Motor neuron (in vitro differentiated cells): ENCODE data around the gene B3GNT2. TPM values are rescaled to one million over a fixed set of nuclear protein-coding genes. Genes with fewer than 3 reads are reported as not detected.
A peak's percentile ranks its signal among the peaks of the same experiment; 100 is the strongest.
"Not testable (repeated sequence)": the region's sequence is repeated elsewhere in the genome, so short reads cannot be mapped to it uniquely, and the experiment has no call there.

ENCODE experiments used
- ATAC-seq, 8 experiments: fragments of 200-7000 bp; cut with Tn5 transposase; replicated peaks in 6 of 8; 2 replicates each; pipeline ENCODE4 v1.8.0; 2021; ENCODE audit warnings: mild to moderate bottlenecking in 8 of 8, moderate library complexity in 8 of 8
- H3K27ac ChIP-seq, 2 donors: fragments of 250-450 bp; sonication (Bioruptor Pico); 2 replicates each; pipeline ENCODE4 v1.9.0; 2021; ENCODE audit warnings: antibody characterized with exemption in 2 of 2, mild to moderate bottlenecking in 2 of 2, moderate library complexity in 1 of 2
- H3K4me1 ChIP-seq, 2 donors: fragments of 250-450 bp; sonication (Bioruptor Pico); replicated peaks in 1 of 2; 2 replicates each; pipeline ENCODE4 v1.6.1; 2021; ENCODE audit warnings: antibody characterized with exemption in 2 of 2, mild to moderate bottlenecking in 2 of 2, moderate library complexity in 1 of 2
- H3K4me3 ChIP-seq, 5 donors: fragments of 250-450 bp; sonication (Bioruptor Pico); 2 replicates each; pipeline ENCODE4 v1.9.0; 2021; ENCODE audit warnings: antibody characterized with exemption in 5 of 5, mild to moderate bottlenecking in 5 of 5, moderate library complexity in 4 of 5
- WGBS, 10 experiments: fragments of 450-650 bp; shearing (Covaris generic); methylation state at CpG; one replicate each; pipeline ENCODE4 v1.0.0; 2022; 5-methylcytosine and 5-hydroxymethylcytosine counted together
- in situ Hi-C, 9 experiments: fragments of 400-800 bp; cut with MboI; loops; one replicate each; pipeline ENCODE4 v1.15.0; 2021; ENCODE audit warnings: low sequenced_read_pairs in 9 of 9, low pct_unique_long_range_greater_than_20kb in 2 of 9; ENCODE audit not compliant: unreplicated experiment in 9 of 9
- total RNA-seq, 8 experiments: library from RNA; unstranded; fragments of 300-600 nt; gene quantifications; 2 replicates each; pipeline versions ENCODE4 v1.2.3 to v1.2.4, GENCODE V29; 2022

The B3GNT2 gene
- total RNA-seq, 8 experiments from 2014 or later, result 3.0 to 16.6 (median 4.9) TPM

- H3K4me3 ChIP-seq, result no peak overlapping the region
- WGBS, 10 experiments, result 10 to 91% (median 67%) methylated on average over 1 to 5 of the region's 5 CpGs; no CpG with 5 or more reads in 1 of the 10 experiments
- no peak for ATAC-seq
- H3K4me1 ChIP-seq, result no peaks in the 10 kb centered on the region
- in situ Hi-C loops, result no loop called here
- no peak overlapping the region for H3K27ac ChIP-seq
Measured at GRCh38 chr2:62189196-62189595, 6.7 kb upstream of the B3GNT2 start.

- no peak for ATAC-seq
- no peak overlapping the region for H3K4me3 ChIP-seq
- 71 to 100% (median 100%) methylated on average over 1 of the region's 1 CpG; no CpG with 5 or more reads in 7 of the 10 experiments for WGBS, 10 experiments
- no peak overlapping the region for H3K27ac ChIP-seq
- H3K4me1 ChIP-seq, result peaks cover 0 to 4% of the 10 kb centered on the region in 2 donors
- in situ Hi-C loops, result no loop called here
Measured at GRCh38 chr2:62192811-62193210, 3.1 kb upstream of the B3GNT2 start.

GRCh38 chr2:62194558-62195420 is 1.1 kb upstream of the B3GNT2 start:
- no peak for ATAC-seq
- in situ Hi-C loops, result no loop called here
- Histone ChIP-seq H3K27ac (no peak overlapping the region), H3K4me3 (no peak overlapping the region), H3K4me1 (peaks cover 4 to 7% of the 10 kb centered on the region in 2 donors)
- 53 to 100% (median 83%) methylated on average over 5 to 18 of the region's 51 CpGs; no CpG with 5 or more reads in 2 of the 10 experiments for WGBS, 10 experiments

GRCh38 chr2:62196278-62196901 is 475 bp downstream of the B3GNT2 start:
- peak overlapping the region; percentile 63 to 90 (median 64) for H3K4me3 ChIP-seq
- peaks cover 4 to 7% of the 10 kb centered on the region in 2 donors for H3K4me1 ChIP-seq
- no CpG with 5 or more reads among the region's 63 CpGs for WGBS, 10 experiments
- no peak overlapping the region for H3K27ac ChIP-seq
- in situ Hi-C loops, result no loop called here
- peak in 6 of 8 experiments; percentile 71 to 81 (median 78) for ATAC-seq

- Histone ChIP-seq H3K27ac (no peak overlapping the region), H3K4me3 (peak overlapping the region; percentile 63 to 90 (median 64)), H3K4me1 (peaks cover 4 to 7% of the 10 kb centered on the region in 2 donors)
- peak; percentile 7 to 41 (median 14) for ATAC-seq
- in situ Hi-C loops, result no loop called here
- 0 to 17% (median 0%) methylated on average over 1 to 17 of the region's 48 CpGs; no CpG with 5 or more reads in 2 of the 10 experiments for WGBS, 10 experiments
Measured at GRCh38 chr2:62197011-62197924, 1.4 kb downstream of the B3GNT2 start.

GRCh38 chr2:62197925-62198633 is 2.2 kb downstream of the B3GNT2 start:
- Histone ChIP-seq H3K4me3 (peak overlapping the region; percentile 63 to 90 (median 64)), H3K4me1 (peaks cover 4 to 7% of the 10 kb centered on the region in 2 donors), H3K27ac (no peak overlapping the region)
- no peak for ATAC-seq
- in situ Hi-C loops, result no loop called here
- 20 to 50% (median 25%) methylated on average over 1 to 5 of the region's 5 CpGs; no CpG with 5 or more reads in 2 of the 10 experiments for WGBS, 10 experiments

- 86 to 100% (median 100%) methylated on average over 1 to 8 of the region's 8 CpGs; no CpG with 5 or more reads in 3 of the 10 experiments for WGBS, 10 experiments
- H3K4me1 ChIP-seq, in situ Hi-C loops, ATAC-seq, H3K27ac ChIP-seq, H3K4me3 ChIP-seq: not testable (repeated sequence)
Measured at GRCh38 chr2:62198854-62199253, 2.9 kb downstream of the B3GNT2 start.

GRCh38 chr2:62199392-62200125 is 3.6 kb downstream of the B3GNT2 start:
- WGBS, 10 experiments, result 83 to 100% (median 100%) methylated on average over 1 of the region's 1 CpG; no CpG with 5 or more reads in 4 of the 10 experiments
- Histone ChIP-seq H3K4me3 (no peak overlapping the region), H3K4me1 (peaks cover 4 to 7% of the 10 kb centered on the region in 2 donors), H3K27ac (no peak overlapping the region)
- in situ Hi-C loops, result no loop called here
- ATAC-seq, result no peak

- 91 to 100% (median 97%) methylated on average over 1 to 4 of the region's 4 CpGs; no CpG with 5 or more reads in 1 of the 10 experiments for WGBS, 10 experiments
- in situ Hi-C loops, result no loop called here
- Histone ChIP-seq H3K27ac (no peak overlapping the region), H3K4me3 (no peak overlapping the region), H3K4me1 (peaks cover 4 to 7% of the 10 kb centered on the region in 2 donors)
- ATAC-seq, result no peak
Measured at GRCh38 chr2:62200291-62200841, 4.5 kb downstream of the B3GNT2 start.

- Histone ChIP-seq H3K27ac (no peak overlapping the region), H3K4me3 (no peak overlapping the region), H3K4me1 (peaks cover 4 to 7% of the 10 kb centered on the region in 2 donors)
- no peak for ATAC-seq
- WGBS, 10 experiments, result 82 to 100% (median 93%) methylated on average over 1 to 3 of the region's 3 CpGs; no CpG with 5 or more reads in 1 of the 10 experiments
- in situ Hi-C loops, result no loop called here
Measured at GRCh38 chr2:62200868-62201267, 5.0 kb downstream of the B3GNT2 start.

- H3K27ac ChIP-seq, result no peak overlapping the region
- no peak for ATAC-seq
Measured at GRCh38 chr2:62201307-62201706, 5.4 kb downstream of the B3GNT2 start.

More at GRCh38 chr2:62201307-62201706, 5.4 kb downstream of the B3GNT2 start:
- Histone ChIP-seq H3K4me3 (no peak overlapping the region), H3K4me1 (peaks cover 4 to 7% of the 10 kb centered on the region in 2 donors)
- in situ Hi-C loops, result no loop called here
- 60 to 100% (median 86%) methylated on average over 1 to 2 of the region's 2 CpGs; no CpG with 5 or more reads in 1 of the 10 experiments for WGBS, 10 experiments
